COLO668 (cell line): ENCODE measurements around the gene POU2AF3.

Experiments
- DNase-seq: peaks from one replicate; lab custom pipeline; 2025; ENCODE audit not compliant: unreplicated experiment; lab: John Stamatoyannopoulos, UW

Gene POU2AF3

DNA sequence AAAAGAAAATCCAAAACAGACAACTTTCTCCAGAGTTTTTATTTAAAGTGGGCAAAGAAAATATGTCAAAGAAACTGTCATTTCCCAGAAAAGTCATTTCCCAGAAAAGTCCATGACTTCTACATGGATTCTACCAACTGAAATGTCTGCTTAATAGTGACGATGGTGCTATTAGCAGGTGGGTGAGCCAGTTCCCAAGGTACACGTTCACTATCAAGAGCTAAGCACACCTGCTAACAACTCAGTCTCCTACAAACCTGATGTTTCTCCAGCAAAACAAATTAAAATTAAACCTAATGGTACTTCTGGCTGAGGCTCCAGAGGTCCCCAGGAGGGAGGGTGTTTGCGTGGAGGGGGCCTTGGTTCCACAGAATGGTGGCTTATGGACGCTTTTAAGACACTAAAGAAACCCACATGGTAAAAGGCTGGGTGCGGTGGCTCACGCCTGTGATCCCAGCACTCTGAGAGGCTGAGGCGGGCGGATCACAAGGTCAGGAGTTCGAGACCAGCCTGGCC, 53.9 kb downstream of the POU2AF3 start:
- DNase-seq: no peak

DNA sequence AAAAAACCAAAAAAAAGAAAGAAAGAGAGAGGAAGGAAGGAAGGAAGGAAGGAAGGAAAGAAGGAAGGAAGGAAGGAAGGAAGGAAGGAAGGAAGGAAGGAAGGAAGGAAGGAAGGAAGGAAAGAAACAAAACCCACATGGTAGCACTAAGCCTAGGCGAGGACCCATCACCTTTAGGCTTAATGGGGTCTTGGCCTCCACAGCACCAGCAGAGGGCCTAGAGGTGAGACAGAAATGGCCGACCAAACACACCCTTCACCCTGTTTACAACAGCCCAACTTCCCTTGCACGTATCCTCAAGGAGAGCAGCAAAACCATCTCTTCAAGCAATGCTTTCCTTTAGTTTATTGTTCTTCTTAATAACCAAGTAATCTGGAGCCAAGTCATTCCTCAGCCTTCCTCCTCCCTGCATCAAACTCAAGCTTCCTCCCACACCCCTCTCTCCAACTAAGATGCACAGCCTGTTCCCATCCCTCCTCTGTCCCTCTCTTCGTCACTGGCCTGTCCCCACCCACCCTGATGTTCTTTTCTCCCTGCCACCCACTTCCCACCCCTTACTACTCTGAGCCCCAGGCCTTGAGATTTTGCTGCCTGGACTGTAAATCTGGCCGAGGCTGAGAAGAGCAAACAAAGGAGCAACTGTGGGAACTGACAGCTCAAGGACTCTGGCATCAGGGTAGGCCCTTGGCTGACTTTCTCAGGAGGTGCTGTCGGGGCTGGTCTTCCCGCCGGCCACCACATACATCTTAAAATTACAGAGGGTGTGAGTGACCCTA, 54.8 kb downstream of the POU2AF3 start:
- DNase-seq: no peak

DNA sequence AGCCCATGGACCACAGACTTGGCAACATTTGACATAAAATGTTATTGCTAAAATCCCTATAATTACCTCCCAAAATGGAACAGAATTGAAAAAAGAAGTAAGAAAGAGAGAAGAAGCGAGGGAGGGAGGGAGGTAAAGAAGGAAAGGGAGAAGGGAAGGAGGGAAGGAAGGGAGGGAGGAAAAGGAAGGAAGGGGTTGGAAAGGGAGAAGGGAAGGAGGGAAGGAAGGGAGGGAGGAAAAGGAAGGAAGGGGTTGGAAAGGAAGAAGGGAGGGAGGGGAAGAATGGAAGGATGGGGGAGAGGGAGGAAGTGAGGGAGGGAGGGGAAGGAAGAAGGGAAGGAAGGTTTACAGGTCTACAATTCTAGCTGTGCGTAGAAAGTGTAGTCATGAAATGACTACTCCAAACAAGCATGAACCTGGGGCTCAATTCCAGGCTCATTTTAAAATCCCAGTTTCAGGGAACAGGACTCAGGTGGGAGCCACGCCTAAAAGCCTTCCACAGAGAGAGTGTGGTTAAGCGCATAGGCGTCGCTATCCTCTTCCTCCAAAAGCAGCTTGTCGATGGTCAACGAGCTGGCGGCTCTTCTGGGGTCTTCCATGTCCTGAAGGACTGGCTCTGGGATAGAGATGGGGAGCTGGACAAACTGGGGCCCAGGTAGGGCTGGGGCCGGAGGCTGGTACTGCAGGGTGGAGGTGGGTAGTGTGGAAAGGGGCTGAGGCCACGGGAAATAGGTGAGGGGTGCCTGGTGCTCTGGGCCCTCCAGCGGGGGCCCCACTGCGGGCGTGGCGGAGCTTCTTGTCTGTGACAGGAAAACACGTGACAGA, 55.6 kb downstream of the POU2AF3 start:
- DNase-seq: no peak

DNA sequence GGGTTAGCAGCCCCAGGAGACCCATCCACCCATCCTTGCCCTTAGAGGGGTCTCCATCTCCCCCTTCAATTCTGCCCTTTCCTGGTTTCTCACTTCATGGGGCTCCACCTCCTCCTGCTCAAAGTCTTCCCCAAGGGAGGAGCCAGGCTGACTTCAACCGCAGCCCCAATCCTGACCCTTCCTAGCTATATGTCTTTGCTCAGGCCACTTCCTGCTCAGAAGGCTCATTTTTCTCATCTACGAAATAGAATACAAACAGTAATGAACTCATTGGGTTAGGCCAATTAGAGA, 56.2 kb downstream of the POU2AF3 start:
- DNase-seq: no peak

DNA sequence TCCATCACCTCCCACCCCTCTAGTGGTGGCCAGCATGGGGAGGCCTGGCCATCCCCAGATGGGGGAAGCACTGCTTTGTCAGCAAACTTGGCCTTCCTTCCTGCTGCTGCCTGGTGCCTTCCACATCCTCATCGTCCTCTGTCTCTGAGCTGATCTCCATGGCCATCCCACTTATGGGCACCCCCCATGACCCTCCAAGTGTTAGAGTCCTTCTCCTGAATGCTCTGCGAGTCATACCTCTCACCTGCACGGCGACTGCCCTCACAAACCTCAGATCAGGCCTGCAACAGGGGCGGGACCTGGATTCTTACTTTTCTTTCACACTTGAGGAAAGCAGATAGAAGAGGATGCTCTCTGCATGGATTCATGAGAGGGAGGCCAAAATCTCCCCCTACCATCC, 56.8 kb downstream of the POU2AF3 start:
- DNase-seq: no peak

DNA sequence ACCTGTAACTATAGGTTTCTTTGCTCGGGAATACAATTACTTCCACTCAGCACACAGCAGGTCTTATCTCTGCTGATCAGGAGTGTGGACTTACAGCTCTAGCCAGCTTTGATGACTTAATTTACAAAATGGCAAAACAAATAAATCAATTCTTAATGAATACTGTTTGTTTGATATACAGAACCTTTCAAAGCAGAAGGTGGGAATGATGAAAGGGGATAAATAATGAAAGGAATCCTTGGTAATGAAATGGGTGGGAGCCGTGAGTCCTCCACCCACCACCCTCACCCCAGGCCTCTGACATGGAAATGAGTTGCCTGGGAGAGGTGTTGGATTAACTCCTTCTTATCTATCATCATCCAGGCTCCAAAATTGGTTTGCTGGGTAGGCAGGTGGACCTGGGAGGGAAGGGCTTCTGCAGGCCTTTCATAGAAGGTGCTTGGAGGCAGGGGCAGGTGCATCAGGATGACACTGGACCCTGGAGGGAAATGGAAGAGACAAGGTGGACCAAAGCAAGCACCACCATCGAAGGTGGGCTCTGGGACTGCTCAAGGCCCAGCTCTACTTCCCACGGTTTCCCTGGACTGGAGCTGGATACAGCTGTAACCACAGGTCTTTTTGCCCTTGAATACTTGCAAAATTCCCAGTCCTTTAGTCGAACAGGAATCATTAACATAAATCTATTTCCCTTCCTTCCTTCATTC, 57.8 kb downstream of the POU2AF3 start:
- no peak for DNase-seq

DNA sequence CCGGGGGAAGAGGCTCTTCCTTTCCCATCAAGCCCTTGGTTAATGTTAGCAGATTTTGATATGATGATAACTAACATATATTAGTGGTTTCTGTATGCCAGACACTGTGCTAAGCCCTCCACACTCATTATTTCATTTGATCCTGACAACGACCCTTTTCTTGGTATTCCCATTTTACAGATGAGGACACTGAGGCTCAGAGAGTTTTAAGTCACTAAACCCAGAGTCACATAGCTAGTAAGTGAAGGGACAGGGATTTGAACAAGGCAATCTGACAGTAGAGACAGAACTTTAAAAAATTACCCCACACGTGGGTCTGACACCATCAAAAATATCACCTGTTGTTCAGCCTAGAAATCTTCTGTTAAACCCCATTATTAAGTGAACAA, 58.3 kb downstream of the POU2AF3 start:
- DNase-seq: no peak

DNA sequence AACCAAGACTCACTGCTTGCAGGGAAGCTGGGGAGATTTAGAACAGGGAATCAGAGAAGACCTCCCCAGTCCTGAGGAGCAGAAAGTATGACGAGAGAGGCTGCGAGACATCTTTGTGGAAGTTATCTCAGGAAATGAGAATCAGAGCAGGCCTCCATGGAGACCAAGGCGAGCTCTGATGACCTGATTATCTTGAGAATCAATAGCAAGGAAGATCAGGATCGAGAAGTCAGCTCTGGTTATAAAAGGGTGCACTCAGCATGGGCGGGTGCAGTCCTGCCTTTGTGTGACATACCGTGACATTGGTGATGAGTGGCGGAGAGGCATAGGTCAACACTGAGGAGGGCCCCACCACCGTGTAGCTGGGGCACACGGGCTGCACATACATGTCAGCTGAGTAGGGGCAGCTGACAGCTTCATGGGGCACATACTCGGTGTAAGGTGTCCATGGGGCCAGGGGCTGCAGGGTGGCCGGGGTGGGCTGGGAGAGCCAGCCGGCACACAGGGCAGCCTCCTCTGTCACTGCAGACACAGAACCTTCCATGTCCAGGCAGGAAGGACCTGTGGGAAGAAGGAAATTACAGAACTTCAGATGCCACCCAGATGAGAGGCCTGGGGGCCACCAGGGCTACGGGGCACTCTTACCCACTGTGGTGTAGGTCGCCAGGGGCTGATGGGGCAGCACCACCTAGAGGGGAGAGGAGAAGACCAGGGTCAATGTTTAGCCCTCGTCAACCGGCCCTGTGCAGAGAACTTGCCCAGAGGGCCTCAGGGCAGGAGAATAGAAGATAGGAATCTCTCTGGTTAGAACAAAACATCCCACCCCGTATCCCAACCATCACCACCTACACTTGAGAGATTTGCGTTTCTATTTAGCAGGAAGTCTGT, 59.0 kb downstream of the POU2AF3 start:
- peak; percentile 16 for DNase-seq
